ENCODE data around the gene RND2. TPM values are rescaled to one million over a fixed set of nuclear protein-coding genes. Genes with fewer than 3 reads are reported as not detected.
A peak's percentile ranks its signal among the peaks of the same experiment; 100 is the strongest.

The RND2 gene
- total and polyA plus RNA-seq, 2 of the 13 experiments (the other 11 are each of a cell fraction or from before 2014, with no cell fraction given), result 0.05 to 0.11 TPM

DNA sequence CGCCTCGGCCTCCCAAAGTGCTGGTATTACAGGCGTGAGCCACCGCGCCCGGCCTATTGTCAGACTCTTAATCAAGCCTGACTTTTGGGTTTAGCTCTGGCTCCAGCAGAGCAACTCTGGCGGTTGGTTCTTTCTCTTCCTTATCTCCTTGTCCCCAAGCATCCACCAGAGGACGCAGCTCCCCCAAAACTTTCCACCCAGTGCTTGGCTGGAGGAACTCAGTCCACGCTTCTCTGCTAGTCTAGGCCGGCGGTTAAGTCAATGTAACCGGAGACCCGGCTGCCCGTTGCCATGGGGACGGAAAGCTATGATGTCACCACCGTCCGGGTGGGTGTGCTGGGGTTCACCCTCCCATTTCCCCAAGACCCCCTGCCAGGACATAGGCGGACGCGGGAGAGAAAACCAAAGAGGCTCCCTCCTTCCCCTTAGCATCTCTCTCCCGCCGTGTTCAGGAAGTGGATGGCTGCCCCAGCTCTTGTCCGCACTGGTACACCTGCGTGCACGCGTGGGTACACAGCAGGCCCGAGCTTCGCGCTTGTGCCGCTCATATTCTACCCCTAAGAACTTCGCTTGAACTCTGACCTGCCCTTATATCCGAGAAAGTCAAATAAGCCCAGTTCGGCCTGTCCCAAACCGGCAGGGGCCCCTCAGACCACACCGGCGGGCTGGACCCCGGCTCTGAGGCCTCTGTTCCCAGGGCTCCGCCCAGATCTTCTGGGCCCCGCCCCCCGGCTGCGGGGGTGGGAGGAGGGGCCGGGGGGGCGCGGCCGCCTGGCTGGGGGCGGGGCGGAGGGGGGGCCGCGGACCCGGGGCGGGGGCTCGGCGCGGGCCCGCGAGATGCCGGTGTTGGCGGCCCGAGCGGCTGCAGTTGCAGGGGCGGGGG lies at the start of gene RND2 (continued):
- TF ChIP-seq, protein P1, sequence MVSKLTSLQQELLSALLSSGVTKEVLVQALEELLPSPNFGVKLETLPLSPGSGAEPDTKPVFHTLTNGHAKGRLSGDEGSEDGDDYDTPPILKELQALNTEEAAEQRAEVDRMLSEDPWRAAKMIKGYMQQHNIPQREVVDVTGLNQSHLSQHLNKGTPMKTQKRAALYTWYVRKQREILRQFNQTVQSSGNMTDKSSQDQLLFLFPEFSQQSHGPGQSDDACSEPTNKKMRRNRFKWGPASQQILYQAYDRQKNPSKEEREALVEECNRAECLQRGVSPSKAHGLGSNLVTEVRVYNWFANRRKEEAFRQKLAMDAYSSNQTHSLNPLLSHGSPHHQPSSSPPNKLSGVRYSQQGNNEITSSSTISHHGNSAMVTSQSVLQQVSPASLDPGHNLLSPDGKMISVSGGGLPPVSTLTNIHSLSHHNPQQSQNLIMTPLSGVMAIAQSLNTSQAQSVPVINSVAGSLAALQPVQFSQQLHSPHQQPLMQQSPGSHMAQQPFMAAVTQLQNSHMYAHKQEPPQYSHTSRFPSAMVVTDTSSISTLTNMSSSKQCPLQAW (CRISPR knock-in tag; IDR thresholded peaks at IDR 0.05), result peak; percentile 69
- TF ChIP-seq MYNN (CRISPR knock-in tag; IDR thresholded peaks at IDR 0.05; ENCODE audit: low read depth) (no peak), TAF15 (IDR thresholded peaks at IDR 0.05; ENCODE audit: low read depth, low read length, poor library complexity, severe bottlenecking) (no peak), NFE2L2 (IDR thresholded peaks at IDR 0.05; ENCODE audit: low read length) (no peak), NR3C1 (CRISPR knock-in tag; IDR thresholded peaks at IDR 0.05) (no peak), ZNF547 (CRISPR knock-in tag; IDR thresholded peaks at IDR 0.05) (peak; percentile 39; the same call in 1 of the 2 replicates), NRL (CRISPR knock-in tag; IDR thresholded peaks at IDR 0.05; ENCODE audit: borderline replicate concordance) (peak; percentile 84; the same call in 1 of the 2 replicates), ZSCAN9 (CRISPR knock-in tag; IDR thresholded peaks at IDR 0.05; ENCODE audit: borderline replicate concordance) (peak; percentile 94; the same call in 1 of the 2 replicates), KAT2B (IDR thresholded peaks at IDR 0.05; ENCODE audit: borderline replicate concordance, low read depth, low read length) (no peak), ZSCAN31 (CRISPR knock-in tag; IDR thresholded peaks at IDR 0.05; ENCODE audit: low read depth) (no peak; the same call in 1 of the 2 replicates)
- TF ChIP-seq, protein P2, sequence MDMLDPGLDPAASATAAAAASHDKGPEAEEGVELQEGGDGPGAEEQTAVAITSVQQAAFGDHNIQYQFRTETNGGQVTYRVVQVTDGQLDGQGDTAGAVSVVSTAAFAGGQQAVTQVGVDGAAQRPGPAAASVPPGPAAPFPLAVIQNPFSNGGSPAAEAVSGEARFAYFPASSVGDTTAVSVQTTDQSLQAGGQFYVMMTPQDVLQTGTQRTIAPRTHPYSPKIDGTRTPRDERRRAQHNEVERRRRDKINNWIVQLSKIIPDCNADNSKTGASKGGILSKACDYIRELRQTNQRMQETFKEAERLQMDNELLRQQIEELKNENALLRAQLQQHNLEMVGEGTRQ (IDR thresholded peaks at IDR 0.05; ENCODE audit: low read depth, low read length), result no peak
- TF ChIP-seq, protein P2 (CRISPR knock-in tag; IDR thresholded peaks at IDR 0.05; ENCODE audit: borderline replicate concordance), result no peak
- TF ChIP-seq, protein P3, sequence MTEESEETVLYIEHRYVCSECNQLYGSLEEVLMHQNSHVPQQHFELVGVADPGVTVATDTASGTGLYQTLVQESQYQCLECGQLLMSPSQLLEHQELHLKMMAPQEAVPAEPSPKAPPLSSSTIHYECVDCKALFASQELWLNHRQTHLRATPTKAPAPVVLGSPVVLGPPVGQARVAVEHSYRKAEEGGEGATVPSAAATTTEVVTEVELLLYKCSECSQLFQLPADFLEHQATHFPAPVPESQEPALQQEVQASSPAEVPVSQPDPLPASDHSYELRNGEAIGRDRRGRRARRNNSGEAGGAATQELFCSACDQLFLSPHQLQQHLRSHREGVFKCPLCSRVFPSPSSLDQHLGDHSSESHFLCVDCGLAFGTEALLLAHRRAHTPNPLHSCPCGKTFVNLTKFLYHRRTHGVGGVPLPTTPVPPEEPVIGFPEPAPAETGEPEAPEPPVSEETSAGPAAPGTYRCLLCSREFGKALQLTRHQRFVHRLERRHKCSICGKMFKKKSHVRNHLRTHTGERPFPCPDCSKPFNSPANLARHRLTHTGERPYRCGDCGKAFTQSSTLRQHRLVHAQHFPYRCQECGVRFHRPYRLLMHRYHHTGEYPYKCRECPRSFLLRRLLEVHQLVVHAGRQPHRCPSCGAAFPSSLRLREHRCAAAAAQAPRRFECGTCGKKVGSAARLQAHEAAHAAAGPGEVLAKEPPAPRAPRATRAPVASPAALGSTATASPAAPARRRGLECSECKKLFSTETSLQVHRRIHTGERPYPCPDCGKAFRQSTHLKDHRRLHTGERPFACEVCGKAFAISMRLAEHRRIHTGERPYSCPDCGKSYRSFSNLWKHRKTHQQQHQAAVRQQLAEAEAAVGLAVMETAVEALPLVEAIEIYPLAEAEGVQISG (CRISPR knock-in tag; IDR thresholded peaks at IDR 0.05), result peak; percentile 35; the same call in 1 of the 2 replicates
- TF ChIP-seq, protein P4, sequence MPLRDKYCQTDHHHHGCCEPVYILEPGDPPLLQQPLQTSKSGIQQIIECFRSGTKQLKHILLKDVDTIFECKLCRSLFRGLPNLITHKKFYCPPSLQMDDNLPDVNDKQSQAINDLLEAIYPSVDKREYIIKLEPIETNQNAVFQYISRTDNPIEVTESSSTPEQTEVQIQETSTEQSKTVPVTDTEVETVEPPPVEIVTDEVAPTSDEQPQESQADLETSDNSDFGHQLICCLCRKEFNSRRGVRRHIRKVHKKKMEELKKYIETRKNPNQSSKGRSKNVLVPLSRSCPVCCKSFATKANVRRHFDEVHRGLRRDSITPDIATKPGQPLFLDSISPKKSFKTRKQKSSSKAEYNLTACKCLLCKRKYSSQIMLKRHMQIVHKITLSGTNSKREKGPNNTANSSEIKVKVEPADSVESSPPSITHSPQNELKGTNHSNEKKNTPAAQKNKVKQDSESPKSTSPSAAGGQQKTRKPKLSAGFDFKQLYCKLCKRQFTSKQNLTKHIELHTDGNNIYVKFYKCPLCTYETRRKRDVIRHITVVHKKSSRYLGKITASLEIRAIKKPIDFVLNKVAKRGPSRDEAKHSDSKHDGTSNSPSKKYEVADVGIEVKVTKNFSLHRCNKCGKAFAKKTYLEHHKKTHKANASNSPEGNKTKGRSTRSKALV (CRISPR knock-in tag; IDR thresholded peaks at IDR 0.05), result no peak
- TF ChIP-seq, protein P5, sequence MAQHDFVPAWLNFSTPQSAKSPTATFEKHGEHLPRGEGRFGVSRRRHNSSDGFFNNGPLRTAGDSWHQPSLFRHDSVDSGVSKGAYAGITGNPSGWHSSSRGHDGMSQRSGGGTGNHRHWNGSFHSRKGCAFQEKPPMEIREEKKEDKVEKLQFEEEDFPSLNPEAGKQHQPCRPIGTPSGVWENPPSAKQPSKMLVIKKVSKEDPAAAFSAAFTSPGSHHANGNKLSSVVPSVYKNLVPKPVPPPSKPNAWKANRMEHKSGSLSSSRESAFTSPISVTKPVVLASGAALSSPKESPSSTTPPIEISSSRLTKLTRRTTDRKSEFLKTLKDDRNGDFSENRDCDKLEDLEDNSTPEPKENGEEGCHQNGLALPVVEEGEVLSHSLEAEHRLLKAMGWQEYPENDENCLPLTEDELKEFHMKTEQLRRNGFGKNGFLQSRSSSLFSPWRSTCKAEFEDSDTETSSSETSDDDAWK (CRISPR knock-in tag; IDR thresholded peaks at IDR 0.05), result no peak
- TF ChIP-seq, protein P6, sequence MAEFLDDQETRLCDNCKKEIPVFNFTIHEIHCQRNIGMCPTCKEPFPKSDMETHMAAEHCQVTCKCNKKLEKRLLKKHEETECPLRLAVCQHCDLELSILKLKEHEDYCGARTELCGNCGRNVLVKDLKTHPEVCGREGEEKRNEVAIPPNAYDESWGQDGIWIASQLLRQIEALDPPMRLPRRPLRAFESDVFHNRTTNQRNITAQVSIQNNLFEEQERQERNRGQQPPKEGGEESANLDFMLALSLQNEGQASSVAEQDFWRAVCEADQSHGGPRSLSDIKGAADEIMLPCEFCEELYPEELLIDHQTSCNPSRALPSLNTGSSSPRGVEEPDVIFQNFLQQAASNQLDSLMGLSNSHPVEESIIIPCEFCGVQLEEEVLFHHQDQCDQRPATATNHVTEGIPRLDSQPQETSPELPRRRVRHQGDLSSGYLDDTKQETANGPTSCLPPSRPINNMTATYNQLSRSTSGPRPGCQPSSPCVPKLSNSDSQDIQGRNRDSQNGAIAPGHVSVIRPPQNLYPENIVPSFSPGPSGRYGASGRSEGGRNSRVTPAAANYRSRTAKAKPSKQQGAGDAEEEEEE (CRISPR knock-in tag; IDR thresholded peaks at IDR 0.05; ENCODE audit: borderline replicate concordance), result peak; percentile 55; the same call in 1 of the 2 replicates

Data from HepG2 (cell line).